ENCODE data around the gene ZDHHC7.

The ZDHHC7 gene

GRCh38 chr16:84992717-84993075, 18.6 kb downstream of the ZDHHC7 start:
- DNase-seq = no peak

GRCh38 chr16:84990782-84991181, 20.6 kb downstream of the ZDHHC7 start:
- DNase-seq = no peak

GRCh38 chr16:84989749-84990620, 21.4 kb downstream of the ZDHHC7 start:
- no peak for DNase-seq

- DNase-seq = no peak
Observed at GRCh38 chr16:84988328-84989080, 22.8 kb downstream of the ZDHHC7 start.

GRCh38 chr16:84986879-84987278, 24.5 kb downstream of the ZDHHC7 start:
- no peak for DNase-seq

GRCh38 chr16:84986102-84986501, 25.2 kb downstream of the ZDHHC7 start:
- no peak for DNase-seq

GRCh38 chr16:84985079-84986065, 26.0 kb downstream of the ZDHHC7 start:
- no peak for DNase-seq

GRCh38 chr16:84982434-84982833, 28.9 kb downstream of the ZDHHC7 start:
- peak; percentile 68 to 90 for DNase-seq

- no peak for DNase-seq
Observed at GRCh38 chr16:84979516-84979915, 31.8 kb downstream of the ZDHHC7 start.

GRCh38 chr16:84976644-84977400, 34.5 kb downstream of the ZDHHC7 start:
- DNase-seq = no peak

- DNase-seq = no peak
Observed at GRCh38 chr16:84975522-84975921, 35.8 kb downstream of the ZDHHC7 start.

- DNase-seq = no peak
Observed at GRCh38 chr16:84975066-84975465, 36.3 kb downstream of the ZDHHC7 start.

GRCh38 chr16:84973776-84974523, 37.4 kb downstream of the ZDHHC7 start:
- peak; percentile 36 to 49 for DNase-seq

GRCh38 chr16:84973236-84973635, 38.1 kb downstream of the ZDHHC7 start:
- DNase-seq = no peak

GRCh38 chr16:84970447-84971127, 40.7 kb downstream of the ZDHHC7 start:
- DNase-seq = peak; percentile 43 to 82

- DNase-seq = no peak
Observed at GRCh38 chr16:84967828-84968227, 43.5 kb downstream of the ZDHHC7 start.

- DNase-seq = no peak
Observed at GRCh38 chr16:84965428-84966415, 45.6 kb downstream of the ZDHHC7 start.

- DNase-seq = no peak
Observed at GRCh38 chr16:84964386-84965128, 46.8 kb downstream of the ZDHHC7 start.

- DNase-seq = no peak
Observed at GRCh38 chr16:84963066-84963465, 48.3 kb downstream of the ZDHHC7 start.

Measured in NCI-H524 (cell line).